ENCODE measurements around the gene SSH2.

DNA sequence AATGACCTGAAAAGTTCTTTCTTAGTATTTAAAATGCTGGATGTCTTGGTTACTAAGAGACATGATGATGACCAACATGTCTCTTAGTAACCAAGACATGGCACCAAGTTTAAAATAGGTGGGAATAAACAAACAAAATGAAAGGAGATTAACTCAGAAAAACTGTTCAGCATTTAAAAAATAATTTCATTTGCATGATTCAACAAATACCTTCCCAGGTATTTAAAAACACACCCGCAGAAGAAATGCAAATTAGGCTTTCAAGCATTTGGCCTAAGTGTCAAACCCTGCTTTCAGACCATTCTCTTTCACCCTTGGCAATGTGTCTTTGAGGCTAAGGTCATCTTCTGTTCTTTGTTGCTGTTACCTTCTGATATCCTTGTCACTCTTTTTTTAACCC, 215.9 kb downstream of the SSH2 start:
- TF ChIP-seq, protein P1, sequence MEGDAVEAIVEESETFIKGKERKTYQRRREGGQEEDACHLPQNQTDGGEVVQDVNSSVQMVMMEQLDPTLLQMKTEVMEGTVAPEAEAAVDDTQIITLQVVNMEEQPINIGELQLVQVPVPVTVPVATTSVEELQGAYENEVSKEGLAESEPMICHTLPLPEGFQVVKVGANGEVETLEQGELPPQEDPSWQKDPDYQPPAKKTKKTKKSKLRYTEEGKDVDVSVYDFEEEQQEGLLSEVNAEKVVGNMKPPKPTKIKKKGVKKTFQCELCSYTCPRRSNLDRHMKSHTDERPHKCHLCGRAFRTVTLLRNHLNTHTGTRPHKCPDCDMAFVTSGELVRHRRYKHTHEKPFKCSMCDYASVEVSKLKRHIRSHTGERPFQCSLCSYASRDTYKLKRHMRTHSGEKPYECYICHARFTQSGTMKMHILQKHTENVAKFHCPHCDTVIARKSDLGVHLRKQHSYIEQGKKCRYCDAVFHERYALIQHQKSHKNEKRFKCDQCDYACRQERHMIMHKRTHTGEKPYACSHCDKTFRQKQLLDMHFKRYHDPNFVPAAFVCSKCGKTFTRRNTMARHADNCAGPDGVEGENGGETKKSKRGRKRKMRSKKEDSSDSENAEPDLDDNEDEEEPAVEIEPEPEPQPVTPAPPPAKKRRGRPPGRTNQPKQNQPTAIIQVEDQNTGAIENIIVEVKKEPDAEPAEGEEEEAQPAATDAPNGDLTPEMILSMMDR (IDR thresholded peaks at IDR 0.05): no peak
- TF ChIP-seq POLR2A (IDR thresholded peaks at IDR 0.05): no peak

Data from ovary (tissue), 3 donors.